Activated CD8-positive, alpha-beta T cell treated with anti-CD3 and anti-CD28 coated beads for 36 hours (primary cell): ENCODE measurements around the gene MPPED1. TPM values are rescaled to one million over a fixed set of nuclear protein-coding genes. Genes with fewer than 3 reads are reported as not detected.

ENCODE experiments used
- ATAC-seq: fragments of 200-7000 bp; cut with Tn5 transposase; one replicate; pipeline ENCODE4 v1.10.0; 2021; ENCODE audit warnings: mild to moderate bottlenecking, moderate library complexity
- CTCF ChIA-PET: fragments of 350-600 bp; sonication (Branson Sonifier 250); formaldehyde crosslinking; loops from one replicate; lab custom pipeline; 2021; ENCODE audit warnings: antibody characterized with exemption; lab: Charles Lee
- POLR2A ChIA-PET: fragments of 350-600 bp; sonication (Branson Sonifier 250); formaldehyde crosslinking; loops from one replicate; lab custom pipeline; 2021; ENCODE audit warnings: antibody characterized with exemption; lab: Charles Lee
- DNase-seq: peaks from one replicate; pipeline ENCODE4 v3.0.0-alpha.2; 2020
- H3K27ac Mint-ChIP-seq: one replicate; pipeline ENCODE4 v1.8.0; 2021; ENCODE audit warnings: mild to moderate bottlenecking, mixed read lengths
- H3K27me3 Mint-ChIP-seq: one replicate; pipeline ENCODE4 v1.8.0; 2021; ENCODE audit warnings: mixed read lengths
- H3K36me3 Mint-ChIP-seq: one replicate; pipeline ENCODE4 v1.8.0; 2021; ENCODE audit warnings: low read depth, mixed read lengths
- H3K4me1 Mint-ChIP-seq: one replicate; pipeline ENCODE4 v1.8.0; 2021; ENCODE audit warnings: low read depth, mixed read lengths
- H3K4me3 Mint-ChIP-seq: one replicate; pipeline ENCODE4 v1.8.0; 2021; ENCODE audit warnings: mild to moderate bottlenecking, moderate library complexity, mixed read lengths
- H3K9me3 Mint-ChIP-seq: one replicate; pipeline ENCODE4 v1.8.0; 2021; ENCODE audit warnings: mixed read lengths
- intact Hi-C: fragments of 100-400 bp; cut with micrococcal nuclease; formaldehyde crosslinking; loops from one replicate; pipeline ENCODE4 v1.10.0; 2022
- total RNA-seq, 2 experiments: library from RNA; stranded (reverse); gene quantifications; one replicate each; pipeline ENCODE4 v1.2.3, GENCODE V29; 2021
- TF ChIP-seq, protein P1 (sequence below): fragments of 200-600 bp; IDR thresholded peaks from one replicate; pipeline ENCODE4 v1.8.0; 2022; ENCODE audit warnings: antibody characterized with exemption, mild to moderate bottlenecking

The MPPED1 gene
- total RNA-seq, 2 experiments from 2014 or later, result not detected

GRCh38 chr22:43490311-43490710 lies 78.5 kb downstream of the MPPED1 start:
- peaks cover 1% of the 10 kb centered on the region for H3K27me3 Mint-ChIP-seq
- H3K9me3 Mint-ChIP-seq, result no peaks in the 10 kb centered on the region
- ChIA-PET CTCF (interaction anchor here (0.7 kb wide), 1 partner anchor 28 kb away, joined by 3 read pairs; no protein-coding TSS in a partner anchor), POLR2A (no interaction called here)
- intact Hi-C loops, result no loop called here
- ATAC-seq, result no peak
- DNase-seq, result no peak
- no peaks in the 10 kb centered on the region for H3K4me1 Mint-ChIP-seq
- no peak overlapping the region for H3K27ac Mint-ChIP-seq
- no peaks in the 10 kb centered on the region for H3K36me3 Mint-ChIP-seq
- no peak overlapping the region for H3K4me3 Mint-ChIP-seq
- TF ChIP-seq, protein P1, sequence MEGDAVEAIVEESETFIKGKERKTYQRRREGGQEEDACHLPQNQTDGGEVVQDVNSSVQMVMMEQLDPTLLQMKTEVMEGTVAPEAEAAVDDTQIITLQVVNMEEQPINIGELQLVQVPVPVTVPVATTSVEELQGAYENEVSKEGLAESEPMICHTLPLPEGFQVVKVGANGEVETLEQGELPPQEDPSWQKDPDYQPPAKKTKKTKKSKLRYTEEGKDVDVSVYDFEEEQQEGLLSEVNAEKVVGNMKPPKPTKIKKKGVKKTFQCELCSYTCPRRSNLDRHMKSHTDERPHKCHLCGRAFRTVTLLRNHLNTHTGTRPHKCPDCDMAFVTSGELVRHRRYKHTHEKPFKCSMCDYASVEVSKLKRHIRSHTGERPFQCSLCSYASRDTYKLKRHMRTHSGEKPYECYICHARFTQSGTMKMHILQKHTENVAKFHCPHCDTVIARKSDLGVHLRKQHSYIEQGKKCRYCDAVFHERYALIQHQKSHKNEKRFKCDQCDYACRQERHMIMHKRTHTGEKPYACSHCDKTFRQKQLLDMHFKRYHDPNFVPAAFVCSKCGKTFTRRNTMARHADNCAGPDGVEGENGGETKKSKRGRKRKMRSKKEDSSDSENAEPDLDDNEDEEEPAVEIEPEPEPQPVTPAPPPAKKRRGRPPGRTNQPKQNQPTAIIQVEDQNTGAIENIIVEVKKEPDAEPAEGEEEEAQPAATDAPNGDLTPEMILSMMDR, result no peak

- H3K27me3 Mint-ChIP-seq, result peaks cover 1% of the 10 kb centered on the region
- ATAC-seq (no peak), DNase-seq (no peak)
- no peak overlapping the region for H3K27ac Mint-ChIP-seq
- POLR2A ChIA-PET, result no interaction called here
- no peaks in the 10 kb centered on the region for H3K4me1 Mint-ChIP-seq
- intact Hi-C loops, result no loop called here
- CTCF ChIA-PET, result no interaction called here
- H3K4me3 Mint-ChIP-seq, result no peak overlapping the region
- no peaks in the 10 kb centered on the region for H3K9me3 Mint-ChIP-seq
- TF ChIP-seq, protein P1, result no peak
- H3K36me3 Mint-ChIP-seq, result no peaks in the 10 kb centered on the region
Measured at GRCh38 chr22:43491177-43491576, 79.4 kb downstream of the MPPED1 start.

DNA sequence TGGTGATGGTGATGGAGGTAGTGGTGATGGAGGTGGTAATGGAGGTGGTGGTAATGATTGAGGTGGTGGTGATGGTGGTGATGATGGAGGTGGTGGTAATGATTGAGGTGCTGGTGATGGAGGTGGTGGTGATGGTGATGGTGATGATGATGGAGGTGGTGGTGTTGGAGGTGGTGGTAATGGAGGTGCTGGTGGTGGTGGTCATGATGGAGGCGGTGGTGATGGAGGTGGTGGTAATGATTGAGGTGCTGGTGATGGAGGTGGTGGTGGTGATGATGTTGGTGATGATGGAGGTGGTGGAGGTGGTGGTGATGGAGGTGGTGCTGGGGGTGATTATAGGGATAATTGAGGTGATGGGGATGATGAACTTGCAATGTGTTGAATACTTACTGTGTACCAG lies 79.9 kb downstream of the MPPED1 start:
- ATAC-seq, result no peak
- TF ChIP-seq, protein P1, result no peak
- Mint-ChIP-seq H3K27me3 (peaks cover 1% of the 10 kb centered on the region), H3K36me3 (no peaks in the 10 kb centered on the region), H3K4me1 (no peaks in the 10 kb centered on the region), H3K27ac (no peak overlapping the region), H3K4me3 (no peak overlapping the region), H3K9me3 (no peaks in the 10 kb centered on the region)
- ChIA-PET POLR2A (no interaction called here), CTCF (no interaction called here)
- no peak for DNase-seq
- intact Hi-C loops, result no loop called here

GRCh38 chr22:43493297-43493696 lies 81.5 kb downstream of the MPPED1 start:
- H3K27ac Mint-ChIP-seq, result no peak overlapping the region
- no peaks in the 10 kb centered on the region for H3K4me1 Mint-ChIP-seq
- TF ChIP-seq, protein P1, result no peak
- ATAC-seq, result no peak
- peaks cover 1% of the 10 kb centered on the region for H3K27me3 Mint-ChIP-seq
- H3K4me3 Mint-ChIP-seq, result no peak overlapping the region
- intact Hi-C loops, result no loop called here
- DNase-seq, result no peak
- no peaks in the 10 kb centered on the region for H3K36me3 Mint-ChIP-seq
- H3K9me3 Mint-ChIP-seq, result no peaks in the 10 kb centered on the region
- ChIA-PET CTCF (no interaction called here), POLR2A (no interaction called here)

DNA sequence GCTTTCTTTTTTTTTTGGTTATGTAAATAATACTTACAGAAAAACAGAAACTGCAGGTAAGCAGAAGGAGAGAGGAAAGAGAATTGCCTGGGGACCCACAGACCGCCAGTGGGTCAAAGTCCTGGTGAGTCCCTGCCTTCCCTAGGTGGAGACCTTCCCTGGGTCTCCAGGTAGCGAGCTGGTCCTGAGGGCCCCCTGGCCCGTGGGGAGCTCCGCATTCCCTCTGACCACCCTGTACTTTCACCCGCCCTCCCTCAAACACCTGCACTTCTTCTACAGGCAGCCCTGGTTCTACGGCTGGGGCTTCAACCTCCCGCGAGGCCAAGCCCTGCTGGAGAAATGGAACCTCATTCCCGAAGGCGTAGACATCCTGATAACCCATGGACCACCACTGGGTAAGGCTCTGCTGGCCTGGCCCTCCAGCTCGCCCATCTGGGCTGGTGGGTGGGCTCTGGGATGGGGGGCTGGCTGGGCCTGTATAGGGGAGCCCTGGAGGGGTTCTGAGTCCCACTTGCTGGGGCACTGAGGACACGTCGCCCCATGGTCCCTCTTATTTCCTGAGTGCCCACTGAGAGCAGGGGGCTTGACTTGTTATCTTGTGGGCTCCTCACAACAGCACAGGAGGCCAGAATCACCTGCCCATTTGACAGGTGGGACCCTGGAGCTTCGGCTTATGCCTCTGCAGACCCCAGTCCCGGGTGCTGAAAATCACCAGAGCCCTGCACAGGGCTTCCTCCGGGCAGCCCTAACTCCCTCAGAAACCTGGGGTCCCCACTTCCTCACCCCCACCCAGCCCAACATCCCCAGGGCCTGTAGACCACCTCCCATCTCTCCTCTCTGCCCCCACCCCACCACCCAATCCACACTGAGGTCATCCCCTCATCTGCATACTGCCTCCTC lies 86.4 kb downstream of the MPPED1 start:
- H3K27ac Mint-ChIP-seq, result no peak overlapping the region
- intact Hi-C loops, result no loop called here

More for the DNA sequence above, 86.4 kb downstream of the MPPED1 start:
- POLR2A ChIA-PET, result interaction anchor here (1.0 kb wide), 1 partner anchor 65 kb away, joined by 3 read pairs; no protein-coding TSS in a partner anchor
- H3K4me3 Mint-ChIP-seq, result no peak overlapping the region
- ATAC-seq (no peak), DNase-seq (no peak)
- H3K27me3 Mint-ChIP-seq, result peaks cover 1% of the 10 kb centered on the region
- no peaks in the 10 kb centered on the region for H3K9me3 Mint-ChIP-seq
- no peaks in the 10 kb centered on the region for H3K4me1 Mint-ChIP-seq
- H3K36me3 Mint-ChIP-seq, result no peaks in the 10 kb centered on the region
- TF ChIP-seq, protein P1, result no peak
- CTCF ChIA-PET, result no interaction called here
